Ishikawa (cell line): ENCODE data around the gene TANC1.
A peak's percentile ranks its signal among the peaks of the same experiment; 100 is the strongest.

Experiments
- CEBPB ChIP-seq: IDR thresholded peaks from 2 replicates; pipeline ENCODE4 v1.6.1; 2012
- CREB1 ChIP-seq: IDR thresholded peaks from 2 replicates; pipeline ENCODE4 v1.6.1; 2012; ENCODE audit warnings: low read depth
- EGR1 ChIP-seq: IDR thresholded peaks from 2 replicates; pipeline ENCODE4 v1.6.1; 2012
- EP300 ChIP-seq: IDR thresholded peaks from 2 replicates; pipeline ENCODE4 v1.6.1; 2012; ENCODE audit warnings: borderline replicate concordance
- FOXM1 ChIP-seq: IDR thresholded peaks from 2 replicates; pipeline ENCODE4 v1.6.1; 2012; ENCODE audit warnings: low read depth, borderline replicate concordance
- NFIC ChIP-seq: IDR thresholded peaks from 2 replicates; pipeline ENCODE4 v1.6.1; 2012
- RAD21 ChIP-seq: IDR thresholded peaks from 2 replicates; pipeline ENCODE4 v1.6.1; 2012; ENCODE audit warnings: low read depth
- TAF1 ChIP-seq: IDR thresholded peaks from 2 replicates; pipeline ENCODE4 v1.6.1; 2012; ENCODE audit warnings: low read depth, mild to moderate bottlenecking
- TCF12 ChIP-seq: IDR thresholded peaks from 2 replicates; pipeline ENCODE4 v1.6.1; 2012; ENCODE audit warnings: low read depth
- TEAD4 ChIP-seq: IDR thresholded peaks from 2 replicates; pipeline ENCODE4 v1.6.1; 2012
- USF1 ChIP-seq: IDR thresholded peaks from 2 replicates; pipeline ENCODE4 v1.6.1; 2012
- YY1 ChIP-seq: IDR thresholded peaks from 2 replicates; pipeline ENCODE4 v1.6.1; 2012; ENCODE audit warnings: low read depth
- ZBTB7A ChIP-seq: IDR thresholded peaks from 2 replicates; pipeline ENCODE4 v1.6.1; 2012; ENCODE audit warnings: low read depth
- TF ChIP-seq, protein P1 (sequence below): IDR thresholded peaks from 2 replicates; pipeline ENCODE4 v1.6.1; 2012
- TF ChIP-seq, protein P2 (sequence below): IDR thresholded peaks from 2 replicates; pipeline ENCODE4 v1.6.1; 2012; ENCODE audit warnings: low read depth, mild to moderate bottlenecking

TANC1 gene

DNA sequence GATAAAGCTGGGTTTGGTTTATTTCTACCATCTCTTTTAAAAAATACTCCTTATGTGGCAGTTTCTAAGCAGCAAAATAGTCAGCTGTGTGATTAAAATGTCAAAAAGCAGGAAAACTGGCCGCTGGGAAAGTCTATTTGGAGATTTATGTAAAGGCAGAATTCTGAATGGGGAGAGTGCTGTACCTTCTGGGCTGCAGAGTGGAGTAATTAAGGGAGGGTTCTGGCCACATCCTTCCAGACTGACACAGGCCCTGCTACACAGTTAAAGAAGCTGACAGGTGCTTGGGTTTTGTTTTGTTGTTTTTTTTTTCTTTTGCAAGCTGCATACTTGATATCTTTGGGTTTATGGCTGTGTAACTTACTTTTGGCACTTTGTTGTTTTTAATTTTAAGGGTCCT lies 160.8 kb downstream of the TANC1 start:
- TF ChIP-seq ZBTB7A (no peak), FOXM1 (no peak), TCF12 (no peak), TAF1 (no peak), TEAD4 (no peak), YY1 (no peak), EP300 (no peak), CREB1 (no peak), EGR1 (no peak), NFIC (no peak), RAD21 (no peak), CEBPB (no peak), USF1 (no peak)
- TF ChIP-seq, protein P1, sequence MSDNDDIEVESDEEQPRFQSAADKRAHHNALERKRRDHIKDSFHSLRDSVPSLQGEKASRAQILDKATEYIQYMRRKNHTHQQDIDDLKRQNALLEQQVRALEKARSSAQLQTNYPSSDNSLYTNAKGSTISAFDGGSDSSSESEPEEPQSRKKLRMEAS = no peak
- TF ChIP-seq, protein P2, sequence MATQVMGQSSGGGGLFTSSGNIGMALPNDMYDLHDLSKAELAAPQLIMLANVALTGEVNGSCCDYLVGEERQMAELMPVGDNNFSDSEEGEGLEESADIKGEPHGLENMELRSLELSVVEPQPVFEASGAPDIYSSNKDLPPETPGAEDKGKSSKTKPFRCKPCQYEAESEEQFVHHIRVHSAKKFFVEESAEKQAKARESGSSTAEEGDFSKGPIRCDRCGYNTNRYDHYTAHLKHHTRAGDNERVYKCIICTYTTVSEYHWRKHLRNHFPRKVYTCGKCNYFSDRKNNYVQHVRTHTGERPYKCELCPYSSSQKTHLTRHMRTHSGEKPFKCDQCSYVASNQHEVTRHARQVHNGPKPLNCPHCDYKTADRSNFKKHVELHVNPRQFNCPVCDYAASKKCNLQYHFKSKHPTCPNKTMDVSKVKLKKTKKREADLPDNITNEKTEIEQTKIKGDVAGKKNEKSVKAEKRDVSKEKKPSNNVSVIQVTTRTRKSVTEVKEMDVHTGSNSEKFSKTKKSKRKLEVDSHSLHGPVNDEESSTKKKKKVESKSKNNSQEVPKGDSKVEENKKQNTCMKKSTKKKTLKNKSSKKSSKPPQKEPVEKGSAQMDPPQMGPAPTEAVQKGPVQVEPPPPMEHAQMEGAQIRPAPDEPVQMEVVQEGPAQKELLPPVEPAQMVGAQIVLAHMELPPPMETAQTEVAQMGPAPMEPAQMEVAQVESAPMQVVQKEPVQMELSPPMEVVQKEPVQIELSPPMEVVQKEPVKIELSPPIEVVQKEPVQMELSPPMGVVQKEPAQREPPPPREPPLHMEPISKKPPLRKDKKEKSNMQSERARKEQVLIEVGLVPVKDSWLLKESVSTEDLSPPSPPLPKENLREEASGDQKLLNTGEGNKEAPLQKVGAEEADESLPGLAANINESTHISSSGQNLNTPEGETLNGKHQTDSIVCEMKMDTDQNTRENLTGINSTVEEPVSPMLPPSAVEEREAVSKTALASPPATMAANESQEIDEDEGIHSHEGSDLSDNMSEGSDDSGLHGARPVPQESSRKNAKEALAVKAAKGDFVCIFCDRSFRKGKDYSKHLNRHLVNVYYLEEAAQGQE = no peak

DNA sequence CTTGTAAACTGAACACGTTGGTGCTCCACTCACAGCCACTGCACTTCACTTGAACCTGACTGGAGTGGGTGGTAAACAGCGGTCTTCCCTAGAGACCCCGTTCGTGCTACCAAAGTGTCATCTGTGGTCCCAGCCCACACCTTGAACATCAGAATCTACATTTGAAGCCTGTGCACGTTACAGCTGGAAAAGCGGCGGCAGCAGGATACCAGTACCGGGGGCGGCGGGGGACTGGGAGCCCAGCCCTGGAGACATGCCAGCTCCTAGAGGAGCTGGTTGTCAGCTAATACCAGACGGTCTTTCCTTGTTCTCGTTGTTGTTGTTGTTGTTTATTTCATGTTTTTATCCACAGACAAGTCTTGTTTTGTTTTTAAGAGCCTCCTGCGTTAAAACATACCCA lies 161.4 kb downstream of the TANC1 start:
- TF ChIP-seq CEBPB (no peak), YY1 (no peak), ZBTB7A (no peak), NFIC (0 out of 2 replicates have a peak, but pooled peaks have one; percentile 18), TEAD4 (no peak), EGR1 (peak; percentile 34; the same call in 1 of the 2 replicates), EP300 (no peak)

DNA sequence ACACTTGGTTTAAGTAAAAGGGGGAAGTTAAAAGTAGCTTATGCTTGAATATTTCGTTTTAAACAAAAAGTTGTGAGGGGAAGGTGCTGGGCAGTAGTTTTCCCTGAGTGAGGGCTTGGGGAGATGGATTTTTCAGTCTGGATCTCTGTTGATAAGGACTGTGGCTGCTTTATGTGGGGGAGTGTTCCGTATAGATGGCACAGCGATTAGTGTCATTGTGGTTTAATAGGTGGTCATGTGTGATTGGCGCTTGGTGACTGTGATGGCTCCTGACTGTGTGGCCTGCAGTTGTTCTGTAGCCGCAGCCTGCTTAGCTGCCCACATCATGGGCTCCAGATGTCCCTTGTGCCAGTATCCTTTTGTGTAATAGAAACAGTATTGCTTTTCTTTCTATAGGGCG lies 161.9 kb downstream of the TANC1 start:
- no peak for TF ChIP-seq FOXM1
- TF ChIP-seq USF1 = no peak
- no peak for TF ChIP-seq ZBTB7A
- TF ChIP-seq EP300 = no peak
- TF ChIP-seq TEAD4 = no peak
- TF ChIP-seq CEBPB = no peak
- no peak for TF ChIP-seq TAF1
- TF ChIP-seq CREB1 = no peak
- TF ChIP-seq, protein P2 = no peak
- no peak for TF ChIP-seq RAD21
- TF ChIP-seq YY1 = no peak
- TF ChIP-seq NFIC = no peak
- TF ChIP-seq, protein P1 = no peak

DNA sequence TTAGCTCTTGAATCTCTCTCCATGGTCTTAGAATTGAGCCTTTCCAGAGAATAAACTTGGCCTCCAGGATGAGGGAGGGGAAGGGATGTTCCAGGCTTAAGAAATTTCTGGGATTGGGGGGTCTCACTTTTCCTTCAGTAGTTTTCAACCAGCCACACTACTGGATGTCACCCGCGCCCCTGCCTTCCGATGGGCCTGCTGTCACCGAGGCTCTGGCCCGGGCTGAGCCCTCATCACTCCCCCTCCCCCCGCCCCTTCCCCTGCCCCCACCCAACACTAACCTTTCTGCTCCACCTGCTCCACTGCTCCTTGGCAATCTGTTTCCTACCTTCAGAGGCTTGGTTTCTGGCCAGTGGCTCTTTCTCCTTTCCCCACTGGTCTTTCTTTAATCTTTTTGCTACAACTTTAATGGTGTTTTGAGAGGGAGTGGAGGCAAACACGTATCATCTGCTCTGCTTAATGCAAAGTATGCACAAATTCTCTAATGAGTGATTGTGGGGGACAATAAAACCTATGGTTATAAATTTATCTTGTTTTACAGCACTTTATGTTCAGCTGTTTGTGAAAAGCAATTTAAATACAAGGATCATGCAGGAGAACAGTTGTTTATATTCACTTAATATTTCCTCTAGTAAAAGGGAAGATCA lies 162.9 kb downstream of the TANC1 start:
- no peak for TF ChIP-seq EGR1
- TF ChIP-seq ZBTB7A = no peak
- no peak for TF ChIP-seq YY1
- TF ChIP-seq TCF12 = no peak
- no peak for TF ChIP-seq RAD21
- TF ChIP-seq TEAD4 = no peak
- TF ChIP-seq, protein P1 = no peak
- TF ChIP-seq FOXM1 = no peak
- TF ChIP-seq, protein P2 = no peak
- no peak for TF ChIP-seq NFIC
